HepG2 (cell line): Measurements from ENCODE around the gene SPTB. TPM values are rescaled to one million over a fixed set of nuclear protein-coding genes. Genes with fewer than 3 reads are reported as not detected.
A peak's percentile ranks its signal among the peaks of the same experiment; 100 is the strongest.

Experiments
- BHLHE40 ChIP-seq: IDR thresholded peaks from 2 replicates; pipeline ENCODE4 v1.6.1; 2011; ENCODE audit warnings: low read length, improper control_type of control experiment
- BORCS8-MEF2B ChIP-seq: sonication (generic); formaldehyde crosslinking; IDR thresholded peaks from 2 replicates; pipeline ENCODE4 v1.8.0; 2022; ENCODE audit warnings: mild to moderate bottlenecking, missing genetic modification reagents
- CEBPG ChIP-seq: IDR thresholded peaks from 2 replicates; pipeline ENCODE4 v1.6.1; 2016
- HNF4A ChIP-seq: sonication (generic); formaldehyde crosslinking; IDR thresholded peaks from 2 replicates; pipeline ENCODE4 v1.4.0; 2020; ENCODE audit warnings: missing genetic modification reagents
- IKZF5 ChIP-seq: IDR thresholded peaks from 2 replicates; pipeline ENCODE4 v1.6.1; 2018; ENCODE audit warnings: missing genetic modification reagents, mild to moderate bottlenecking, missing compliant biosample characterization
- KDM5B ChIP-seq: sonication (generic); formaldehyde crosslinking; IDR thresholded peaks from 2 replicates; pipeline ENCODE4 v1.4.0; 2020; ENCODE audit warnings: missing genetic modification reagents, mild to moderate bottlenecking, borderline replicate concordance
- MTA1 ChIP-seq: sonication (generic); formaldehyde crosslinking; IDR thresholded peaks from 2 replicates; pipeline ENCODE4 v1.4.0; 2020; ENCODE audit warnings: missing genetic modification reagents, mild to moderate bottlenecking, borderline replicate concordance
- NCOA1 ChIP-seq: sonication (generic); formaldehyde crosslinking; IDR thresholded peaks from 2 replicates; pipeline ENCODE4 v1.9.0; 2021; ENCODE audit warnings: missing genetic modification reagents
- NRL ChIP-seq: sonication (generic); formaldehyde crosslinking; IDR thresholded peaks from 2 replicates; pipeline ENCODE4 v1.5.0; 2020; ENCODE audit warnings: missing genetic modification reagents, mild to moderate bottlenecking, moderate library complexity, borderline replicate concordance
- PAX8 ChIP-seq: sonication (generic); formaldehyde crosslinking; IDR thresholded peaks from 2 replicates; pipeline ENCODE4 v1.8.0; 2022; ENCODE audit warnings: mild to moderate bottlenecking, missing genetic modification reagents, borderline replicate concordance
- SAFB2 ChIP-seq: sonication (generic); formaldehyde crosslinking; IDR thresholded peaks from 2 replicates; pipeline ENCODE4 v1.5.1; 2020; ENCODE audit warnings: missing genetic modification reagents, low read depth, mild to moderate bottlenecking, borderline replicate concordance
- SAP130 ChIP-seq: IDR thresholded peaks from 2 replicates; pipeline ENCODE4 v1.6.1; 2016; ENCODE audit warnings: low read depth
- SP2 ChIP-seq: sonication (generic); formaldehyde crosslinking; IDR thresholded peaks from 2 replicates; pipeline ENCODE4 v1.5.1; 2020; ENCODE audit warnings: mild to moderate bottlenecking, missing genetic modification reagents
- ZBTB7A ChIP-seq: sonication (generic); formaldehyde crosslinking; IDR thresholded peaks from 2 replicates; pipeline ENCODE4 v1.8.0; 2022; ENCODE audit warnings: mild to moderate bottlenecking, missing genetic modification reagents
- ZGPAT ChIP-seq: IDR thresholded peaks from 2 replicates; pipeline ENCODE4 v1.6.1; 2016; ENCODE audit warnings: mild to moderate bottlenecking
- ZNF230 ChIP-seq: sonication (generic); formaldehyde crosslinking; IDR thresholded peaks from 2 replicates; pipeline ENCODE4 v1.4.0; 2020; ENCODE audit warnings: mild to moderate bottlenecking, missing genetic modification reagents
- ZNF460 ChIP-seq: sonication (generic); formaldehyde crosslinking; IDR thresholded peaks from 2 replicates; pipeline ENCODE4 v1.5.1; 2020; ENCODE audit warnings: missing genetic modification reagents, mild to moderate bottlenecking, borderline replicate concordance
- ZNF563 ChIP-seq: sonication (generic); formaldehyde crosslinking; IDR thresholded peaks from 2 replicates; pipeline ENCODE4 v1.8.0; 2022; ENCODE audit warnings: mild to moderate bottlenecking, moderate library complexity, missing genetic modification reagents
- ZNF564 ChIP-seq: sonication (generic); formaldehyde crosslinking; IDR thresholded peaks from 2 replicates; pipeline ENCODE4 v1.8.1; 2023; ENCODE audit warnings: mild to moderate bottlenecking, missing genetic modification reagents
- ZNF713 ChIP-seq: sonication (generic); formaldehyde crosslinking; IDR thresholded peaks from 2 replicates; pipeline ENCODE4 v1.4.0; 2020; ENCODE audit warnings: mild to moderate bottlenecking, missing genetic modification reagents
- ZNF740 ChIP-seq: sonication (generic); formaldehyde crosslinking; IDR thresholded peaks from 2 replicates; pipeline ENCODE4 v1.4.0; 2020; ENCODE audit warnings: missing genetic modification reagents
- ZNF770 ChIP-seq: sonication (generic); formaldehyde crosslinking; IDR thresholded peaks from 2 replicates; pipeline ENCODE4 v1.5.0; 2020; ENCODE audit warnings: mild to moderate bottlenecking, missing genetic modification reagents
- polyA plus RNA-seq, 8 experiments: library from polyadenylated mRNA; depleted of rRNA in 3 of 8; stranded (reverse) in 7 of 8; unstranded in 1 of 8; fragments of >200 nt; fragmentation: Illumina TruSeq in 4 of 8; extraction: Trizol in 4 of 8; gene quantifications; 2 replicates each; pipeline versions ENCODE4 v1.2.1 to v1.2.3, GENCODE V29; 2011 to 2016; ENCODE audit warnings: low read depth in 4 of 8, missing spikeins in 1 of 8, mixed read lengths in 1 of 8; ENCODE audit not compliant: insufficient read depth in 1 of 8
- total RNA-seq, 5 experiments: library from RNA; depleted of rRNA; stranded (reverse); fragments of >200 nt; fragmentation: Illumina TruSeq; extraction: Trizol; gene quantifications; 2 replicates each; pipeline ENCODE4 v1.2.3, GENCODE V29; 2016; ENCODE audit warnings: low read depth in 1 of 5

SPTB gene
- total and polyA plus RNA-seq, 2 of the 13 experiments (the other 11 are each of a cell fraction or from before 2014, with no cell fraction given) = 0.01 to 0.02 TPM

- TF ChIP-seq PAX8 = peak; percentile 60; the same call in 1 of the 2 replicates
- peak; percentile 22; the same call in 1 of the 2 replicates for TF ChIP-seq IKZF5
- TF ChIP-seq ZNF564 = 0 out of 2 replicates have a peak, but pooled peaks have one; percentile 39
- 0 out of 2 replicates have a peak, but pooled peaks have one; percentile 58 for TF ChIP-seq MTA1 (CRISPR knock-in tag)
- peak; percentile 78 for TF ChIP-seq NRL (CRISPR knock-in tag)
- TF ChIP-seq BHLHE40 = peak; percentile 36; the same call in 1 of the 2 replicates
- TF ChIP-seq SAFB2 (CRISPR knock-in tag) = peak; percentile 75; the same call in 1 of the 2 replicates
- peak; percentile 75; the same call in 1 of the 2 replicates for TF ChIP-seq ZNF230 (CRISPR knock-in tag)
- TF ChIP-seq ZBTB7A (CRISPR knock-in tag) = 0 out of 2 replicates have a peak, but pooled peaks have one; percentile 23
- peak; percentile 21; the same call in 1 of the 2 replicates for TF ChIP-seq BORCS8-MEF2B (CRISPR knock-in tag)
- TF ChIP-seq ZNF740 (CRISPR knock-in tag) = 0 out of 2 replicates have a peak, but pooled peaks have one; percentile 32
- peak; percentile 24; the same call in 1 of the 2 replicates for TF ChIP-seq ZGPAT (CRISPR knock-in tag)
- TF ChIP-seq SAP130 (CRISPR knock-in tag) = peak; percentile 66
- TF ChIP-seq ZNF460 (CRISPR knock-in tag) = no peak
- TF ChIP-seq NCOA1 (CRISPR knock-in tag) = peak; percentile 92; the same call in 1 of the 2 replicates
- TF ChIP-seq KDM5B (CRISPR knock-in tag) = peak; percentile 62; the same call in 1 of the 2 replicates
- 0 out of 2 replicates have a peak, but pooled peaks have one; percentile 39 for TF ChIP-seq SP2 (CRISPR knock-in tag)
- peak; percentile 26; the same call in 1 of the 2 replicates for TF ChIP-seq HNF4A
- 0 out of 2 replicates have a peak, but pooled peaks have one; percentile 1 for TF ChIP-seq CEBPG
- no peak for TF ChIP-seq ZNF713 (CRISPR knock-in tag)
- TF ChIP-seq ZNF563 (CRISPR knock-in tag) = peak; percentile 69; the same call in 1 of the 2 replicates
- peak; percentile 67 for TF ChIP-seq ZNF770 (CRISPR knock-in tag)
Measured at GRCh38 chr14:64704143-64704742, 175.5 kb downstream of the SPTB start, which contains the start of gene PLEKHG3 (continued).
